Effector memory CD8-positive, alpha-beta T cell (primary cell): ENCODE measurements around the gene TEX264.
A peak's percentile ranks its signal among the peaks of the same experiment; 100 is the strongest.
"Not testable (repeated sequence)": the region's sequence is repeated elsewhere in the genome, so short reads cannot be mapped to it uniquely, and the experiment has no call there.

Experiments used
- ATAC-seq: fragments of 150-1000 bp; cut with Tn5 transposase; replicated peaks from 2 replicates; pipeline ENCODE4 v1.10.0; 2021; ENCODE audit warnings: mild to moderate bottlenecking, moderate library complexity
- DNase-seq, 3 experiments: peaks; one replicate each; pipeline ENCODE4 v3.0.0; 2021
- H3K27ac Mint-ChIP-seq, 2 donors: one replicate each; pipeline ENCODE4 v1.8.0; 2022; ENCODE audit warnings: mild to moderate bottlenecking in 2 of 2, mixed read lengths in 2 of 2, moderate library complexity in 2 of 2
- H3K27me3 Mint-ChIP-seq, 2 donors: one replicate each; pipeline ENCODE4 v1.8.0; 2022; ENCODE audit warnings: mixed read lengths in 2 of 2
- H3K36me3 Mint-ChIP-seq: one replicate; pipeline ENCODE4 v1.8.0; 2022; ENCODE audit warnings: mild to moderate bottlenecking, moderate library complexity, mixed read lengths; ENCODE audit not compliant: insufficient read depth
- H3K4me1 Mint-ChIP-seq, 2 donors: one replicate each; pipeline ENCODE4 v1.8.0; 2022; ENCODE audit warnings: low read depth in 2 of 2, mixed read lengths in 2 of 2
- H3K4me3 Mint-ChIP-seq, 2 donors: one replicate each; pipeline ENCODE4 v1.8.0; 2022; ENCODE audit warnings: mild to moderate bottlenecking in 2 of 2, mixed read lengths in 2 of 2, moderate library complexity in 2 of 2
- H3K9me3 Mint-ChIP-seq, 2 donors: one replicate each; pipeline ENCODE4 v1.8.0; 2022; ENCODE audit warnings: mixed read lengths in 2 of 2
- total RNA-seq, 9 experiments: gene quantifications; one replicate each; lab custom pipeline; 2026; lab: John Stamatoyannopoulos, UW

TEX264 gene, protein sequence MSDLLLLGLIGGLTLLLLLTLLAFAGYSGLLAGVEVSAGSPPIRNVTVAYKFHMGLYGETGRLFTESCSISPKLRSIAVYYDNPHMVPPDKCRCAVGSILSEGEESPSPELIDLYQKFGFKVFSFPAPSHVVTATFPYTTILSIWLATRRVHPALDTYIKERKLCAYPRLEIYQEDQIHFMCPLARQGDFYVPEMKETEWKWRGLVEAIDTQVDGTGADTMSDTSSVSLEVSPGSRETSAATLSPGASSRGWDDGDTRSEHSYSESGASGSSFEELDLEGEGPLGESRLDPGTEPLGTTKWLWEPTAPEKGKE
- 23.2 to 46.4 (median 35.2) reads per million in 9 experiments for total RNA-seq

DNA sequence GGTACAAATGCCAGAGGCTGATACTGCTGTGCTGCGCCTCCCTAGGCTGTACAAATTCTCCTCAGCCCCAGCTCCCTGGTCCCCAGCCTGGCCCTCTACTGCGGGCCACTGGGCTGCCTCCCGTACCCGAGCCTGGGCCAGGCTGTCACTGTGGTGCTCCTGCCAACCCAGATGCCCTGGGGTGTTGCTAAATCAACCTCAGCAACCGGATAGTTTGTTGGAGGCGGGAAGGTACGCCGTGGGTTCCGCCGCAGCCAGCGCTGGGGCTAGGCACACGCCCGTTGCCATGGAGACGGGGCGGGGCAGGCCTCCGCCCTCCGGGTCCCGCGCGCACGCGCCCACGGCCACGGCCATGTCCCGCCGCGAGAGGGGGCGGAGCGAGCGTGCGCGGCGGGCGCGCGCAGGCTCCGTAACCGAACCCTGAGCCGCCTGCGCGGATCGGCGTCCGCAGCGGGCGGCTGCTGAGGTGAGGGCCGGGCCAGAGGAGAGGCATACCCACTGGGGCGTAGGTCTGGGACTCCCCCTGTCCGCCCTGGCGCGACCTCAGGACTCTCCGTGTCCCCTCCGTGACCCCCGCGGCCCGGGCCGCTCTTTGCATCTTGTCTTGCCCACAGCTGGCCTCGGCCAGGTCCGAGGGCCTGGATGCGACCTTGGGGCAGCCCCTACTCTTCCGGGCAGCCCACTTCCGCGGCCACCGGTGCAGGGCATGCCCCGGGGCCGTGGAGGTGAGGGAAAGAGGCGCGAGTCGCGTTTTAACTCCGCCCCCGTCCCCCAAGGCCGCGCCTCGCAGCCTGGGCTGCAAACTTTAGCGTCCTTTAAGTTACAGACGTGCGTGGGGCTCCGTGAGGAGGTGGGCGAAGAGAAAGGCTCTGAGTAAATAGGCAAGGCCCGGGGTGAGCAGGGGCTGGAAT lies at the start of gene TEX264:
TSS of gene TEX264 (plus strand) at position 430 of the 911 bp plus-strand sequence. CDS start 3,053 bp downstream, outside the sequence.
- Mint-ChIP-seq H3K4me1 (peaks cover 62% of the 10 kb centered on the region in 2 donors), H3K36me3 (peaks cover 37% of the 10 kb centered on the region), H3K4me3 (peak within 1 kb of the TSS; percentile 92 to 93), H3K27me3 (no peaks in the 10 kb centered on the region), H3K9me3 (no peaks in the 10 kb centered on the region), H3K27ac (peak within 1 kb of the TSS; percentile 92 to 97)
- DNase-seq: peak; percentile 91 to 98 (median 94)
- ATAC-seq: peak; percentile 77

DNA sequence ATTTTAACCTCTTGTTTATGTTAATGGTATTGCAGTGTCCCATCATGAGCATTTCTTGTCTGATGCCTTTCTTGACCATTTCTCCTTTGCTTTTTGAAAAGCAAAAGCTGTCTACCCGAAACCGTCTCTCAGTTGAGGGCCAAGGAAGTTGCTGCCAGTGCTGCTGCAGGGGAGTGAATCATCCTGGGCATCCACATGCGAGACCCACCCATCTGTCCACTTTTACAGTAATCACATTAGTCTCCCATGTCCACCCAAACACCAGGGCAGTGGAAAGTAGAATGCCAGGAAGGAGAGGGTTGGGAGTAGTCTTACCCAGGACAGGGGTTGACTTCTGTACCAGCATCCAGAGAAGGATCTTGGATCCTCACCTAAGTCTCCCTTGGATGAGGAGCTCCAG lies 48.6 kb upstream of the TEX264 start:
- DNase-seq (no peak), ATAC-seq (no peak)
- Mint-ChIP-seq H3K36me3 (peaks cover 5% of the 10 kb centered on the region), H3K4me1 (peaks cover 12 to 33% of the 10 kb centered on the region in 2 donors), H3K4me3 (no peak overlapping the region), H3K9me3 (no peaks in the 10 kb centered on the region), H3K27ac (peak overlapping the region; percentile 29 to 32), H3K27me3 (no peaks in the 10 kb centered on the region)

DNA sequence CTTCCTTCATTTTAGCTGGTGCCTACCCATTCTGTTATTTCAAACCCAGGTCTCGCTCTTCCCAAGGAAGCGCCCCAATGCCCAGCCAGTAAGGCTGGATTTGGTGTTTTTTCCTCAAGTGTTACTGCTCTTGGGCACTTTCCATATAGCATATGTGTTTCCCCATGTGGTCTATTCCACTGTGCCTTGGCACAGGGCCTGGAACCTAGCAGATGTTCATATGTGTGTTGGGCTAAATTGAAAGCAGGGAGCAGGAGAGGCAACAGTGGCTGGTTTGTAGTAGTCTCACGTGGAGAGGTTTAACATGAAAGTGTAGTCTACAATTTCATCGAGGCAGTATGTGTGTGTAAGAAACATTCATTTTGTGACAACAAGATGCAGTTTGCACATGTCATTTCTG lies 48.2 kb upstream of the TEX264 start:
- peaks cover 10% of the 10 kb centered on the region for H3K36me3 Mint-ChIP-seq
- DNase-seq (no peak), ATAC-seq (no peak)
- peak overlapping the region in 1 of 2 donors; percentile 32 for H3K27ac Mint-ChIP-seq
- H3K4me3 Mint-ChIP-seq: no peak overlapping the region
- no peaks in the 10 kb centered on the region for H3K9me3 Mint-ChIP-seq
- peaks cover 12 to 32% of the 10 kb centered on the region in 2 donors for H3K4me1 Mint-ChIP-seq
- no peaks in the 10 kb centered on the region for H3K27me3 Mint-ChIP-seq

GRCh38 chr3:51630513-51630912 lies 40.5 kb upstream of the TEX264 start:
- DNase-seq (no peak), ATAC-seq (no peak)
- Mint-ChIP-seq H3K4me3 (no peak overlapping the region), H3K27me3 (no peaks in the 10 kb centered on the region), H3K36me3 (peaks cover 67% of the 10 kb centered on the region), H3K4me1 (peaks cover 0 to 1% of the 10 kb centered on the region in 2 donors), H3K27ac (peak overlapping the region; percentile 31 to 35), H3K9me3 (no peaks in the 10 kb centered on the region)

GRCh38 chr3:51637144-51637940 lies 33.7 kb upstream of the TEX264 start:
- Mint-ChIP-seq H3K4me1 (peaks cover 0 to 6% of the 10 kb centered on the region in 2 donors), H3K36me3 (peaks cover 65% of the 10 kb centered on the region)
- no peak for DNase-seq

GRCh38 chr3:51637941-51638471 lies 33.0 kb upstream of the TEX264 start:
- Mint-ChIP-seq H3K36me3 (peaks cover 59% of the 10 kb centered on the region), H3K27ac (peak overlapping the region in 1 of 2 donors; percentile 44), H3K27me3 (no peaks in the 10 kb centered on the region), H3K9me3 (no peaks in the 10 kb centered on the region), H3K4me1 (peaks cover 0 to 8% of the 10 kb centered on the region in 2 donors), H3K4me3 (no peak overlapping the region)
- ATAC-seq: peak; percentile 31
- no peak for DNase-seq

More at GRCh38 chr3:51637144-51637940, 33.7 kb upstream of the TEX264 start:
- ATAC-seq: no peak
- Mint-ChIP-seq H3K9me3 (no peaks in the 10 kb centered on the region), H3K27me3 (no peaks in the 10 kb centered on the region), H3K27ac (no peak overlapping the region), H3K4me3 (no peak overlapping the region)

DNA sequence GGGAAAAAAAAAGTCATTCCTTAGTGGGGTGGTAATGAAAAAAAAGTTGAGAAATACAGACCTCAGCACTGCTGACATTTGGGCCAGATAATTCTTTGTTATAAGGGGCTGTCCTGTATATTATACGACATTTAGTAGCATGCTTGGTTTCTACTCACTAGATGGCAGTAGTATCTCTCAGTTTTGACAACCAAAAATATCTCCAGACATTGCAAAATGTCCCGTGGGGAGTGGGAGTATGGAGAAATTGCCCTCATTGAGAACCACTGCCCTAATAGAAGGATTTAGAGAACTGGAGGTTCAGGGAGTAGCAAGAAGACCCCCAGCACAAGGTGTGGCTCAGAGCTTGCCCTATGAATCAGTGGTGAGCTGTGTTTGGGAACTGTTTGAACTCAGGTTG lies 28.6 kb upstream of the TEX264 start:
- Mint-ChIP-seq H3K4me1 (peaks cover 0 to 8% of the 10 kb centered on the region in 2 donors), H3K4me3 (no peak overlapping the region), H3K27me3 (no peaks in the 10 kb centered on the region), H3K36me3 (peaks cover 70% of the 10 kb centered on the region), H3K9me3 (no peaks in the 10 kb centered on the region), H3K27ac (no peak overlapping the region)
- ATAC-seq (no peak), DNase-seq (no peak)

DNA sequence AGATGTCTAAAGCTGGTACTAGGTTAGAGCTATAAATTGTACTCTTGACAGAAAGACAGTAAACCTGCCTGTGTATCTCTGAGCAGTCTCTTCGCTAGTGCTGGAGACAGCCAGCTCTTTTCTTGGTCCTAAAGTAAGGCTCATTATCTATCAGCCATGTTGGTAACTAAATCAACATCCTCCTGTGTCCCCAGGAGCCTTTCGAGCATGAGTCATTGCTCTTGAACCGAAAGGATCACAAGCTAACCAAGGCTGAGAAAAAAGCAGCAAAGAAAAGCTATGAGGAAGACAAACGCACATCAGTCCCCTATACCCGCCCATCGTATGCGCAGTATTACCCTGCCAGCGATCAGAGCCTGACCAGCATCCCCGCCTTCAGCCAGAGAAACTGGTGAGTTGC lies 25.0 kb upstream of the TEX264 start:
- Mint-ChIP-seq H3K4me3 (no peak overlapping the region), H3K9me3 (no peaks in the 10 kb centered on the region), H3K36me3 (peaks cover 67% of the 10 kb centered on the region), H3K27me3 (no peaks in the 10 kb centered on the region), H3K4me1 (peaks cover 0 to 8% of the 10 kb centered on the region in 2 donors), H3K27ac (no peak overlapping the region)
- DNase-seq: no peak
- no peak for ATAC-seq

DNA sequence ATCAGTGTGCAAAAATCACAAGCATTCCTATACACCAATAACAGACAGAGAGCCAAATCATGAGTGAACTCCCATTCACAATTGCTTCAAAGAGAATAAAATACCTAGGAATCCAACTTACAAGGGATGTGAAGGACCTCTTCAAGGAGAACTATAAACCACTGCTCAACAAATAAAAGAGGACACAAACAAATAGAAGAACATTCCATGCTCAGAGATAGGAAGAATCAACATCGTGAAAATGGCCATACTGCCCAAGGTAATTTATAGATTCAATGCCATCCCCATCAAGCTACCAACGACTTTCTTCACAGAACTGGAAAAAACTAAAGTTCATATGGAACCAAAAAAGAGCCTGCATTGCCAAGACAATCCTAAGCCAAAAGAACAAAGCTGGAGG lies 18.9 kb upstream of the TEX264 start:
- DNase-seq, ATAC-seq, H3K27me3 Mint-ChIP-seq, H3K9me3 Mint-ChIP-seq, H3K4me3 Mint-ChIP-seq, H3K27ac Mint-ChIP-seq, H3K4me1 Mint-ChIP-seq: not testable (repeated sequence)
- H3K36me3 Mint-ChIP-seq: peaks cover 28% of the 10 kb centered on the region

GRCh38 chr3:51653409-51653808 lies 17.6 kb upstream of the TEX264 start:
- H3K27ac Mint-ChIP-seq, H3K9me3 Mint-ChIP-seq, DNase-seq, H3K4me3 Mint-ChIP-seq, H3K27me3 Mint-ChIP-seq, ATAC-seq, H3K4me1 Mint-ChIP-seq: not testable (repeated sequence)
- peaks cover 28% of the 10 kb centered on the region for H3K36me3 Mint-ChIP-seq

- Mint-ChIP-seq H3K4me3 (no peak overlapping the region), H3K9me3 (no peaks in the 10 kb centered on the region), H3K27me3 (no peaks in the 10 kb centered on the region), H3K27ac (no peak overlapping the region), H3K4me1 (no peaks in the 10 kb centered on the region), H3K36me3 (peaks cover 57% of the 10 kb centered on the region)
- ATAC-seq (no peak), DNase-seq (no peak)
Observed at GRCh38 chr3:51657234-51657633, 13.8 kb upstream of the TEX264 start.

DNA sequence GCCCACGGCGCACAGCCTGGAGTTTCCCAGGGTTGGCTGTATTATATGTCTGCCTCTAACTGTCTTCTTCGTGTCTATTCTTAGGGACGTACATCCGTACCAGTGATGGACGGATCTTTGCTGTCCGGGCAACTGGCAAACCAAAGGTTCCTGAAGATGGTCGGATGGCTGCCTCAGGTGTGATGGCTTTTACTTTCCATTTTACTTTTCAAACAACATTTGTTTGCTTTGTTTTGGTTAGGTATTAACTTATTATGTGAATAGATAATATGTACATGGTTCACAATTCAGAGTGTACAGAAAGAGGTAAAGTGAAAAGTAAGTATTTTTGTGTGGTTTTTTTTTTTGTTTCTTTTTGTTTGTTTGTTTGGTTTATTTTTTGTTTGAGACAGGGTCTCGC lies 11.1 kb upstream of the TEX264 start:
- Mint-ChIP-seq H3K27me3 (no peaks in the 10 kb centered on the region), H3K27ac (no peak overlapping the region), H3K4me3 (no peak overlapping the region), H3K9me3 (no peaks in the 10 kb centered on the region), H3K36me3 (peaks cover 64% of the 10 kb centered on the region), H3K4me1 (no peaks in the 10 kb centered on the region)
- ATAC-seq (no peak), DNase-seq (no peak)

GRCh38 chr3:51662456-51662855 lies 8.6 kb upstream of the TEX264 start:
- Mint-ChIP-seq H3K27me3 (no peaks in the 10 kb centered on the region), H3K4me3 (no peak overlapping the region), H3K9me3 (no peaks in the 10 kb centered on the region), H3K4me1 (no peaks in the 10 kb centered on the region), H3K27ac (peak overlapping the region in 1 of 2 donors; percentile 48), H3K36me3 (peaks cover 58% of the 10 kb centered on the region)
- ATAC-seq (no peak), DNase-seq (no peak)
